Vagina (tissue), 2 donors: ENCODE results near the gene AURKAIP1.

ENCODE experiments used
- POLR2A ChIP-seq, 2 donors: fragments of 450-650 bp; IDR thresholded peaks; one replicate each; pipeline ENCODE4 v1.6.1; 2017; ENCODE audit warnings: antibody characterized with exemption in 2 of 2, mild to moderate bottlenecking in 2 of 2, moderate library complexity in 2 of 2
- POLR2AphosphoS5 ChIP-seq, 2 donors: sonication (generic); formaldehyde crosslinking; IDR thresholded peaks; one replicate each; pipeline ENCODE4 v1.9.0; 2017; ENCODE audit warnings: antibody characterized with exemption in 2 of 2, mild to moderate bottlenecking in 2 of 2, low read depth in 1 of 2; ENCODE audit not compliant: insufficient read depth in 1 of 2
- TF ChIP-seq, protein P1 (sequence below), 3 experiments: fragments of 450-650 bp in 2 of 3; fragments of 200-600 bp in 1 of 3; sonication (generic) in 1 of 3; IDR thresholded peaks; one replicate each; pipeline ENCODE4 v1.5.1; 2017 to 2019; ENCODE audit warnings: antibody characterized with exemption in 3 of 3, mild to moderate bottlenecking in 2 of 3, moderate library complexity in 2 of 3

DNA sequence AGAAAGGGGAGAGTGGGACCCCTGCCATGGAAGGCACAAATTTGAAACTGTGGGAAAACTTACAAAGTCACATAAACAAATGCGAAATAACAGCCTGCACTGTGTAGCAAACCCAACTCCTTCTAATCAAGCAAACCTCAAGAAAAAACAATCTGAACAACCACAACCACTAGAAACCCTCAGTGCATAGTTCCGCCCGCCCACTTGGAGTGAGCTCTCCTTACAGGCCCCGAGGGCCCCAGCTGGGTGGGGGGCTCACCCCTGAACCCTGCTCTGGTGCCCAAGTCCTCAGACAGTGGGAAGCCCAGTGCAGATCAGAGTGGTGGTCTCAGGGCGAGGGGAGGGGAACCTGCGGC, 15.7 kb downstream of the AURKAIP1 start:
- TF ChIP-seq POLR2AphosphoS5 (IDR thresholded peaks at IDR 0.05; ENCODE audit: insufficient read depth in 1 of 2, low read depth in 1 of 2) = no peak
- TF ChIP-seq, protein P1, sequence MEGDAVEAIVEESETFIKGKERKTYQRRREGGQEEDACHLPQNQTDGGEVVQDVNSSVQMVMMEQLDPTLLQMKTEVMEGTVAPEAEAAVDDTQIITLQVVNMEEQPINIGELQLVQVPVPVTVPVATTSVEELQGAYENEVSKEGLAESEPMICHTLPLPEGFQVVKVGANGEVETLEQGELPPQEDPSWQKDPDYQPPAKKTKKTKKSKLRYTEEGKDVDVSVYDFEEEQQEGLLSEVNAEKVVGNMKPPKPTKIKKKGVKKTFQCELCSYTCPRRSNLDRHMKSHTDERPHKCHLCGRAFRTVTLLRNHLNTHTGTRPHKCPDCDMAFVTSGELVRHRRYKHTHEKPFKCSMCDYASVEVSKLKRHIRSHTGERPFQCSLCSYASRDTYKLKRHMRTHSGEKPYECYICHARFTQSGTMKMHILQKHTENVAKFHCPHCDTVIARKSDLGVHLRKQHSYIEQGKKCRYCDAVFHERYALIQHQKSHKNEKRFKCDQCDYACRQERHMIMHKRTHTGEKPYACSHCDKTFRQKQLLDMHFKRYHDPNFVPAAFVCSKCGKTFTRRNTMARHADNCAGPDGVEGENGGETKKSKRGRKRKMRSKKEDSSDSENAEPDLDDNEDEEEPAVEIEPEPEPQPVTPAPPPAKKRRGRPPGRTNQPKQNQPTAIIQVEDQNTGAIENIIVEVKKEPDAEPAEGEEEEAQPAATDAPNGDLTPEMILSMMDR (IDR thresholded peaks at IDR 0.05) = no peak
- TF ChIP-seq POLR2A (IDR thresholded peaks at IDR 0.05) = no peak
